HG03039 (cell line): ENCODE data around the gene DMAC2L.
A peak's percentile ranks its signal among the peaks of the same experiment; 100 is the strongest.
"Not testable (repeated sequence)": the region's sequence is repeated elsewhere in the genome, so short reads cannot be mapped to it uniquely, and the experiment has no call there.

Experiments used
- ATAC-seq: cut with Tn5 transposase; IDR thresholded peaks from one replicate; pipeline ENCODE4 v1.9.1; 2021; ENCODE audit warnings: mild to moderate bottlenecking, moderate library complexity; ENCODE audit not compliant: unreplicated experiment

DMAC2L gene

GRCh38 chr14:50311972-50312733, at the start of gene DMAC2L, which contains the start of gene L2HGDH:
DMAC2L (plus strand) TSS chr14:50312324; CDS start chr14:50321488, 9,164 bp downstream.
L2HGDH (minus strand) TSS chr14:50312229; CDS start chr14:50312150, 79 bp downstream.
- ATAC-seq = peak; percentile 95

- ATAC-seq = no peak
Measured at GRCh38 chr14:50262865-50263264, 49.3 kb upstream of the DMAC2L start.

GRCh38 chr14:50263321-50263720, 48.8 kb upstream of the DMAC2L start:
- ATAC-seq = no peak

DNA sequence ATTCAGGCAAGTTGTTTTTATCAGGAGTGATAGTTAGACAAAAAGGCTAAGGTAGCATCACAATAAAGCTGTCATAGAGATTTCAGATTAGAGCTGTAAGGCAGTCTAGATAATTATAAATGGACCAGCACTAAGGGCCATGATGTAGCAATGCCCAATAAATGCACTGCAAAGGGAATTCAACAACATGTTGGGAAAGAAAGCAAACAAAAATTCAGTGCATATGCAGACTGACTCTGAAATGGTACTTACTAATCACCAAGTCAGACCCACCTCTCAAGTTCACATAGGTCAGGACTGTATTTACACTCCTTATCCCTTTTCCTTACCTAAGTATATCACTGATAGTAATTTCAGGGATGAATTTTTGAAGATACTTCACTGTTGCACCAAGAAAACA, 47.1 kb upstream of the DMAC2L start:
- no peak for ATAC-seq

DNA sequence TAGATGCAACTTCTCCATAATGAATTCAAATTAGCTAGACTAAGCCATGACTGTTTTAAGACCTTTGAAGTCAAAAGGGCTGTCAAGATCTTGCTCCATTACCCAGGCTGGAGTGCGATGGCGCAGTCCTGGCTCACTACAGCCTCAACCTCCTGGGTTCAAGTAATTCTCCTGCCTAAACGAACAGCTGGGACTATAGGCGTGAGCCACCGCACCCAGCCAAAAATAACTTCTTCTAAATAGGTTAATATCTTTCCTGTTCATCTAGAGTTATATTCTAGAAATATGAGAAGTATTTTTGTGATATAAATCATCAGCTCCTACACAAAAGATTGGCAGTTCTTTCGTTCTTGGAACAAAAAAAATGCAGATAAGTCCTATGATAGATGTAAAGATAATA, 41.2 kb upstream of the DMAC2L start:
- no peak for ATAC-seq

GRCh38 chr14:50272498-50272897, 39.6 kb upstream of the DMAC2L start:
- no peak for ATAC-seq

GRCh38 chr14:50285861-50286260, 26.3 kb upstream of the DMAC2L start:
- no peak for ATAC-seq

GRCh38 chr14:50288146-50288545, 24.0 kb upstream of the DMAC2L start:
- ATAC-seq = no peak

DNA sequence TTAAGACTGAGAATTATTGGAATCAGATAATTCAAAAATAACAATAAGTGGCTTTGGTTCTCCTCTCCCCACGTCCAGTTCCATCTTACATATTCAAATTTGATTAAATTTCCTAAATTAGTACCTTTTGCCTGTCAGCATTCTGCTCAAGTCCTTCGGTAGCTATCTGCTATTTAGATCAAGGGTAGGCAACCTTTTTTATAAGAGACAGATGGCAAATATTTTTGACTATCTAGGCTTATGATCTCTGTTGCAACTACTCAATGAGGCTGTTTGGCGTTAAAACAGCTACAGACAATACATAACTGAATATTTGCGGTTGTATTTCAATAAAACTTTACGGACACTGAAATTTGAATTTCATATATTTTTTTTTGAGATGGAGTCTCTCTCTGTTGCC, 21.8 kb upstream of the DMAC2L start:
- no peak for ATAC-seq

DNA sequence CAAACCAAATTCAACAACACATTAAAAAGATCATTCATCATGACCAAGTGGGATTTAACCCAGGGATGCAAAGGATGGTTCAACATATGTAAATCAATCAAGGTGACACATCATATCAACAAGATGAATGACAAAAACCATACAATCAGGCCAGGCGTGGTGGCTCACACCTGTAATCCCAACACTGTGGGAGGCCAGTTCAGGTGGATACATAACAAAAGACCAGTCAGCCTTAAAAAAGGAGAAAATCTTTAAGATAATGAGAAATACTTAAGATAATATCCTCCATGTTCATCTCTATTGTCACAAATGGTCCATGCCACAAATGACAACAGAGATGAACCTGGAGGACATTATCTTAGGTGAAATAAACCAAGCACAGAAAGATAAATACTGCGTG, 12.5 kb upstream of the DMAC2L start:
- ATAC-seq = no peak

- ATAC-seq = no peak
Measured at GRCh38 chr14:50301914-50302313, 10.2 kb upstream of the DMAC2L start.

DNA sequence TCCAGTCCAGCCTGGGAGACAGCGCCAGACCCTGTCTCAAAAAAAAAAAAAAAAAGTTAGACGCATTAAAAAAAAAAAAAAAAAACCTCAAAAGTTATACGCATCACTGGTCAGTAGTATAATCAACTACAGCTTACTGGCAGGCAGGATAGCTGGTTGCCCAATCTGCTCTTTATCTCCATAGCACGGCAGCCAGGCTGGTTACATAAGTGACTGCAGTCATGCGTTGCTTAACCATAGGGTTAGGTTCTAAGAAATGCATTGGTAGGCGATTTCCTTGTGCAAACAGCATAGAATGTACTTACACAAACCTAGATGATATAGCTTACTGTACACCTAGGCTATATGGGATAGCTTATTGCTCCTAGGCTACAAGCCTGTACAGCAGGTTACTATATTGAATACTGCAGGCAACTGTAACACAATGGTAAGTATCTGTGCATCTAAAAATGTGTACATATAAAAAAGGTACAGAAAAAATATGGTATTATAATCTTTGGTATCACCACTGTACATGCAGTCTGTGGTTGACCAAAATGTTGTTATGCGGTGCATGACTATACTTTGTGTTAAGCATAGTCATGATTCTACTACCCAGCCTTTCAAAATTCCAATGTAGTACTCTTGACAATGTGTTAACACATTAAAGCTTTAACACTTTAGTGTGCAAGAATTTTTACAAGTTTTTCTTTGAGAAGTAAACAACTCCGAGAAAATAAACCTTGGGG, 8.2 kb upstream of the DMAC2L start:
- ATAC-seq = no peak

GRCh38 chr14:50308363-50308915, 3.7 kb upstream of the DMAC2L start:
- ATAC-seq = no peak

DNA sequence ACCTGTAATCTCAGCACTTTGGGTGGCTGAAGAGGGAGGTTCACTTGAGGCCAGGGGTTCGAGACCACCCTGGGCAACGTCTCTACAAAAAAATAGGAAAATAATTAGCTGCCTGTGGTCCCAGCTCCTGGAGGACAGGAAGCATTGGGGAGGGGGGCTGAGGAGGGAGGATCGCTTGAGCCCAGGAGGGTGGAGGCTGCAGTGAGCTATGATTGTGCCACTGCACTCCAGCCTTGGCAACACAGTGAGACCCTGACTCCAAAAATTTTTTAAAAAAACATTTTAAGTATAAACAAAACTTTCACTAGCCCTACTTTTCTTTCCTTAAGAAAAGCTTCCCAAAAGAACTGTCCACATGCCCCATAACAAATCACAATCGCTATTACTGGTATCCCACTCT, 1.7 kb upstream of the DMAC2L start:
- ATAC-seq = no peak

DNA sequence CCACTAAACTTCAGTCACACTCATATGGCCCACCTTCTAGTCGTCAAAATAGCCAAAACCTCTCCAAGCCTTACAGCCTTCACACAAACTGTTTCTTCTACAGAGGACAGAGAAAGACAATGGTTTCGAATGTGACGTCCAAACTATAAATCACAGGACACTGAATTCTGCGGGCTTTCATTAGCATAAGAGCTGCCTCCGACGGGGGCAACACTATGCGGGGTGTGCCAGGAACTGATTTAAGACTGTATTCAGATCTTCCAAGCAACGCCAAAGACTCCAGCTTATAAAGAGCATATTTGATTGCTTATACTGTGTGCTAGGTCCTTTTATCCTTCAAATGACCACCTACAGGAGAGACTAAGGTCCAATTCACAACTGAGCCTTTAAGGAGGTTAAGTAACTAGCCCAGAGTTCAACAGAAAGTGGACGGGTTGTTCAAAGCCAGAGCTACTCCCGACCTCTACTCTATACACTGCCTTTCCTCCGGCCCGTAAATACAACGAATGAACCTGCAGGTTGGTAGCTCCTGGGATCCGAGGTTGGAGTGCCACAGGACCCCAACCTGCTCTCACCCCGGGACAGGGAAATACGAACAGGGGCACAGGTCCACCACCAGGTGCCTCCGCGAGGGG, 670 bp upstream of the DMAC2L start:
- no peak for ATAC-seq

DNA sequence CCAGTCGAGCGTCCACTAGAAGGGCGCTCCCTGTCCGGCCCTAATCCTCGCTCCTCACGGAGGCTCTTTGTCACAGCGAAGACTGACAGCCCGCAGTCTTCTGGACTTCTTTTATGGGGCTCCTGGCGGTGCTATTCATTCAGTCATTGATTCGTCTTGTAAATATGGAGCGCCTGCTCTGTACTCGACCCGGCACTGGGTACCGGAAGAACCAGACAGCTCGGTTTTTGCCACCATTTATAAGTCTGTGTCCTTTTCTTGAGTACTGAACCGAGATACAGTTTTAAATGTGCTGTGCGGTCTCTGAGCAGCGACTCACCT, 570 bp downstream of the DMAC2L start:
- ATAC-seq = no peak

GRCh38 chr14:50314098-50314497, 2.0 kb downstream of the DMAC2L start:
- not testable (repeated sequence) for ATAC-seq

- ATAC-seq = no peak
Measured at GRCh38 chr14:50318031-50318626, 6.0 kb downstream of the DMAC2L start.

DNA sequence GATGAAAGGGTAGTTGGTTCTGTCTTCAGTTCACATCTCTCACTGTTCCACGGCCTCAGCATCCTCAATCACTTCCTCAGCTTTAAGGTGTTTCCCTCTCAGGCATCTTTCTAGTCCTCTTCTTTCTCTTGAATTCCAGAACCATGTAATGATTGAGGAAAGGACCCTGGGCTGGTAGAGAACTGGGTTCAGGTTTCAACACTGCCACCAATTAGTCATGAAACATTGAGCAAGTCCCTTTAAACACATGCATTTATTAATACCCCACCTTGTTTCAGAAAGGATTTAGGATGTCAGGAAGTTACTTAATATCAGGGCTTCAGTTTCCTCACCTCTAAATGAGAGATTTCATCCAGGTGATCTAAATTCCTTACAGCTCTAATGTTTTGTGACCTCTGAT, 7.2 kb downstream of the DMAC2L start:
- ATAC-seq = no peak

GRCh38 chr14:50319721-50320120, 7.6 kb downstream of the DMAC2L start:
- no peak for ATAC-seq

- ATAC-seq = no peak
Measured at GRCh38 chr14:50320283-50320682, 8.2 kb downstream of the DMAC2L start.
